SK-N-MC (cell line): ENCODE results near the gene RNF212B.

Experiments used
- FOXP2 ChIP-seq: optimal IDR thresholded peaks from 2 replicates; pipeline ENCODE3; 2011; ENCODE audit warnings: mild to moderate bottlenecking, moderate library complexity; ENCODE audit not compliant: insufficient read depth; ENCODE audit errors: extremely low read length, control extremely low read depth
- POLR2AphosphoS5 ChIP-seq: IDR thresholded peaks from 2 replicates; pipeline ENCODE4 v1.6.1; 2012; ENCODE audit warnings: mild to moderate bottlenecking, low read depth, low read length, borderline replicate concordance

DNA sequence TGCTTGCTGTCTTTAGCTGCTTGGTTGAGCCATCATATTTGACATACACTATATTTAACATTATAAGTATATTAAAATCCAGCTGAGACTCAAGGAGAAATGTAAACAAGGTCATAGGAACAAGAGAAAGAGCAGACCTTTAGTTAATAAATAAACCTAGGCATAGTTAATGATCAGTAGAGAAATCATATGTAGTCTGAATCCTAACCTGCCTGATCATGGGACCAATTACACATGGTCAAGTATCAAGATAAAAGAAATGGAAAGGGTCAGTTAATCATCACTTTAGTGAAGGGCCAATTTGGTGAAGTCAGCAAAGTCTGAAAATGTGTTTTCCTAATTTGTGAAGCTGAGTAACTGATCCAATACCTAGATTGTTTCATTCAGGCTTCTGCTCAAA is 7.5 kb downstream of the RNF212B start:
- no peak for TF ChIP-seq POLR2AphosphoS5
- no peak for TF ChIP-seq FOXP2
